Measurements from ENCODE around the gene ANKRD11.
"Not testable (repeated sequence)": the region's sequence is repeated elsewhere in the genome, so short reads cannot be mapped to it uniquely, and the experiment has no call there.

Gene ANKRD11

GRCh38 chr16:89248196-89248982 is 242.0 kb downstream of the ANKRD11 start:
- no peak for DNase-seq

GRCh38 chr16:89247734-89248075 is 242.7 kb downstream of the ANKRD11 start:
- not testable (repeated sequence) for DNase-seq

- peak; percentile 96 for DNase-seq
These were observed 243.2 kb downstream of the ANKRD11 start for GRCh38 chr16:89246903-89247733.

- DNase-seq = no peak
These were observed 243.9 kb downstream of the ANKRD11 start for GRCh38 chr16:89246383-89246902.

- DNase-seq = no peak
These were observed 245.6 kb downstream of the ANKRD11 start for GRCh38 chr16:89244754-89245153.

GRCh38 chr16:89244264-89244663 is 246.1 kb downstream of the ANKRD11 start:
- not testable (repeated sequence) for DNase-seq

GRCh38 chr16:89243664-89244063 is 246.7 kb downstream of the ANKRD11 start:
- DNase-seq = no peak

GRCh38 chr16:89242795-89243200 is 247.6 kb downstream of the ANKRD11 start:
- DNase-seq = no peak

GRCh38 chr16:89241187-89242007 is 249.0 kb downstream of the ANKRD11 start:
- peak; percentile 69 for DNase-seq

- no peak for DNase-seq
These were observed 252.6 kb downstream of the ANKRD11 start for GRCh38 chr16:89237733-89238132.

GRCh38 chr16:89233678-89234490 is 256.5 kb downstream of the ANKRD11 start:
- DNase-seq = no peak

- no peak for DNase-seq
These were observed 258.3 kb downstream of the ANKRD11 start for GRCh38 chr16:89232107-89232506.

GRCh38 chr16:89230255-89230654 is 260.1 kb downstream of the ANKRD11 start:
- no peak for DNase-seq

GRCh38 chr16:89224665-89225064 is 265.7 kb downstream of the ANKRD11 start:
- DNase-seq = no peak

GRCh38 chr16:89222931-89223330 is 267.4 kb downstream of the ANKRD11 start:
- DNase-seq = no peak

GRCh38 chr16:89221604-89222003 is 268.8 kb downstream of the ANKRD11 start:
- no peak for DNase-seq

- no peak for DNase-seq
These were observed 271.0 kb downstream of the ANKRD11 start for GRCh38 chr16:89219365-89219764.
